ENCODE measurements around the gene HMGA1. TPM values are rescaled to one million over a fixed set of nuclear protein-coding genes. Genes with fewer than 3 reads are reported as not detected.

The HMGA1 gene
- 749 and 849 TPM in 2 replicates for total RNA-seq

GRCh38 chr6:34236443-34237315, at the start of gene HMGA1:
Gene HMGA1 (plus strand): TSS chr6:34236873. CDS start chr6:34240781, 3,908 bp downstream.

GRCh38 chr6:34248727-34249468, 12.2 kb downstream of the HMGA1 start, which contains the start of gene SMIM29:
Gene SMIM29 (minus strand): TSS chr6:34249006. CDS start chr6:34247791, 1,215 bp downstream.

Other genes starting within 250 kb of the HMGA1 start
- not detected in 2 replicates for gene GRM4, start 90.8 kb upstream of the HMGA1 start, total RNA-seq
- gene SMIM29, start 12.1 kb downstream of the HMGA1 start, total RNA-seq, result 49.6 and 58.5 TPM in 2 replicates
- 18.2 and 22.0 TPM in 2 replicates for gene NUDT3, start 155.8 kb downstream of the HMGA1 start, total RNA-seq
- 3,823 and 5,765 TPM in 2 replicates for gene RPS10, start 189.2 kb downstream of the HMGA1 start, total RNA-seq
- not detected in 2 replicates for gene PACSIN1, start 229.2 kb downstream of the HMGA1 start, total RNA-seq